Mesenchymal stem cell (in vitro differentiated cells and primary cell): Measurements from ENCODE around the gene VWA8.

Experiments used
- DNase-seq: peaks from one replicate; pipeline ENCODE4 v3.0.0-alpha.2; 2013
- H2AFZ ChIP-seq: one replicate; pipeline ENCODE4 v1.6.1; 2013; ENCODE audit warnings: low read depth, mild to moderate bottlenecking, control low read depth, inconsistent platforms, low read length, moderate library complexity
- H2AK5ac ChIP-seq: 2 replicates; pipeline ENCODE4 v1.6.1; 2013; ENCODE audit warnings: low read length, moderate library complexity, mild to moderate bottlenecking, inconsistent platforms; ENCODE audit not compliant: severe bottlenecking
- H2BK120ac ChIP-seq: one replicate; pipeline ENCODE4 v1.6.1; 2013; ENCODE audit warnings: low read depth, mild to moderate bottlenecking, inconsistent platforms, low read length, moderate library complexity
- H2BK12ac ChIP-seq, 2 experiments: one replicate each; pipeline ENCODE4 v1.6.1; 2013; ENCODE audit warnings: inconsistent platforms in 2 of 2, low read length in 2 of 2, mild to moderate bottlenecking in 2 of 2, moderate library complexity in 2 of 2, control low read depth in 1 of 2
- H2BK15ac ChIP-seq: one replicate; pipeline ENCODE4 v1.6.1; 2013; ENCODE audit warnings: mild to moderate bottlenecking, low read depth, inconsistent platforms; ENCODE audit not compliant: poor library complexity, severe bottlenecking
- H2BK5ac ChIP-seq: 2 replicates; pipeline ENCODE4 v1.6.1; 2013; ENCODE audit warnings: low read depth, mild to moderate bottlenecking, low read length, control low read depth, inconsistent platforms; ENCODE audit not compliant: poor library complexity, severe bottlenecking
- H3K14ac ChIP-seq, 2 experiments: one replicate each; pipeline ENCODE4 v1.6.1; 2013; ENCODE audit warnings: inconsistent platforms in 2 of 2, low read length in 2 of 2, control low read depth in 1 of 2, mild to moderate bottlenecking in 1 of 2, moderate library complexity in 1 of 2
- H3K18ac ChIP-seq, 2 experiments: one replicate each; pipeline ENCODE4 v1.6.1; 2013; ENCODE audit warnings: inconsistent platforms in 2 of 2, low read length in 2 of 2, control low read depth in 1 of 2, low read depth in 1 of 2, mild to moderate bottlenecking in 1 of 2
- H3K23ac ChIP-seq, 2 experiments: one replicate each; pipeline ENCODE4 v1.6.1; 2013; ENCODE audit warnings: inconsistent platforms in 2 of 2, low read length in 2 of 2, mild to moderate bottlenecking in 2 of 2, moderate library complexity in 2 of 2, control low read depth in 1 of 2
- H3K27ac ChIP-seq: 2 replicates; pipeline ENCODE4 v1.5.1; 2013; ENCODE audit warnings: mild to moderate bottlenecking, moderate library complexity, low read length, control low read depth, inconsistent platforms; ENCODE audit not compliant: poor library complexity, severe bottlenecking
- H3K27me3 ChIP-seq, 2 experiments: 2 replicates each; pipeline versions ENCODE4 v1.6.1 to v1.7.0; 2013; ENCODE audit warnings: low read length in 2 of 2, mild to moderate bottlenecking in 2 of 2, moderate library complexity in 2 of 2, control low read depth in 1 of 2, inconsistent platforms in 1 of 2; ENCODE audit not compliant: control insufficient read depth in 1 of 2, insufficient read depth in 1 of 2
- H3K36me3 ChIP-seq, 2 experiments: 2 replicates each; pipeline versions ENCODE4 v1.6.1 to v1.7.0; 2013; ENCODE audit warnings: low read length in 2 of 2, control low read depth in 1 of 2, inconsistent platforms in 1 of 2, low read depth in 1 of 2, mild to moderate bottlenecking in 1 of 2; ENCODE audit not compliant: insufficient read depth in 2 of 2, control insufficient read depth in 1 of 2
- H3K4ac ChIP-seq, 2 experiments: one replicate each; pipeline ENCODE4 v1.6.1; 2013; ENCODE audit warnings: inconsistent platforms in 2 of 2, low read length in 2 of 2, mild to moderate bottlenecking in 2 of 2, moderate library complexity in 2 of 2, control low read depth in 1 of 2, low read depth in 1 of 2
- H3K4me1 ChIP-seq: 2 replicates; pipeline ENCODE4 v1.6.1; 2013; ENCODE audit warnings: low read depth, low read length, control low read depth; ENCODE audit not compliant: control insufficient read depth, insufficient read depth
- H3K4me2 ChIP-seq: 2 replicates; pipeline ENCODE4 v1.6.1; 2013; ENCODE audit warnings: low read length, mild to moderate bottlenecking, inconsistent platforms; ENCODE audit not compliant: poor library complexity, severe bottlenecking
- H3K4me3 ChIP-seq, 2 experiments: 2 replicates each; pipeline versions ENCODE4 v1.5.1 to v1.7.0; 2013; ENCODE audit warnings: low read length in 2 of 2, mild to moderate bottlenecking in 2 of 2, control low read depth in 1 of 2, low read depth in 1 of 2; ENCODE audit not compliant: insufficient read depth in 1 of 2
- H3K79me1 ChIP-seq: replicated peaks from 2 replicates; pipeline ENCODE4 v1.6.1; 2013; ENCODE audit warnings: mild to moderate bottlenecking, control low read depth, low read length, inconsistent platforms; ENCODE audit not compliant: poor library complexity, severe bottlenecking
- H3K9ac ChIP-seq: 2 replicates; pipeline ENCODE4 v1.7.0; 2013; ENCODE audit warnings: mild to moderate bottlenecking, low read length, moderate library complexity
- H3K9me3 ChIP-seq: 2 replicates; pipeline ENCODE4 v1.7.0; 2013; ENCODE audit warnings: mild to moderate bottlenecking, low read length; ENCODE audit not compliant: control insufficient read depth
- H4K8ac ChIP-seq: one replicate; pipeline ENCODE4 v1.6.1; 2013; ENCODE audit warnings: inconsistent platforms, mild to moderate bottlenecking, low read length, moderate library complexity
- H4K91ac ChIP-seq: one replicate; pipeline ENCODE4 v1.6.1; 2013; ENCODE audit warnings: mild to moderate bottlenecking, low read length, inconsistent platforms
- WGBS: methylation state at CpG from one replicate; pipeline ENCODE4 v1.1.7; 2013; ENCODE audit warnings: mixed read lengths; 5-methylcytosine and 5-hydroxymethylcytosine counted together

Gene VWA8

GRCh38 chr13:41641961-41642360, 318.9 kb downstream of the VWA8 start:
- no peak overlapping the region for H2BK12ac ChIP-seq
- DNase-seq = no peak
- no peak overlapping the region for H2AK5ac ChIP-seq
- H2AFZ ChIP-seq = no peak overlapping the region
- H3K27ac ChIP-seq = no peak overlapping the region
- H3K9ac ChIP-seq = no peak overlapping the region
- no peak overlapping the region for H2BK5ac ChIP-seq
- no peak overlapping the region for H3K4ac ChIP-seq
- 99% methylated on average over 4 of the region's 4 CpGs for WGBS
- H3K14ac ChIP-seq = no peak overlapping the region
- H3K79me1 ChIP-seq = no peaks in the 10 kb centered on the region
- H3K4me2 ChIP-seq = no peak overlapping the region
- no peak overlapping the region for H4K91ac ChIP-seq
- H2BK120ac ChIP-seq = no peak overlapping the region
- no peak overlapping the region for H3K23ac ChIP-seq
- H3K36me3 ChIP-seq = no peaks in the 10 kb centered on the region
- H4K8ac ChIP-seq = no peak overlapping the region
- H3K9me3 ChIP-seq = no peaks in the 10 kb centered on the region
- peaks cover 5% of the 10 kb centered on the region for H3K4me1 ChIP-seq
- H3K4me3 ChIP-seq = no peak overlapping the region
- no peaks in the 10 kb centered on the region for H3K27me3 ChIP-seq
- H3K18ac ChIP-seq = no peak overlapping the region
- no peak overlapping the region for H2BK15ac ChIP-seq

DNA sequence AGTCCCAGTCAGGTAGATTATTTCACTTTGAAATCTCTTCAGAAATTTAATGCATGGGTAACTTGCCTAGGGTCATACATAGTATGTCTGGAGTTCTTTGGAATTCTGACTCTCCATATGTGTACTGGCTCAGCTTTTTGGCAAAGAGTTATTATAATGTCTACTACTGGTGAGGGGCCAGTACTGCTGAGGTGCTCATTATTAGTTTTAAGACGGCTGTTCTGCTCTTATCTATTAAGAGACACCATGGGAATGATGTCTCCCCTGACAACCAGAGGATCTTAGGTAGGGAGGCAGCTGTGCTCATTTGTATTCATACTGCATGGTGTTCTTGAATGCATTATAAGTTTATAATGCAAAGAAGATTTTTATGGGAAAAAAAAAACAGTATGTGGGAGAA, 319.5 kb downstream of the VWA8 start:
- H3K4ac ChIP-seq = no peak overlapping the region
- H3K27ac ChIP-seq = no peak overlapping the region
- H3K36me3 ChIP-seq = no peaks in the 10 kb centered on the region
- no peak overlapping the region for H3K18ac ChIP-seq
- H3K4me3 ChIP-seq = no peak overlapping the region
- H4K8ac ChIP-seq = no peak overlapping the region
- H3K4me1 ChIP-seq = peaks cover 5% of the 10 kb centered on the region
- H4K91ac ChIP-seq = no peak overlapping the region
- no peaks in the 10 kb centered on the region for H3K79me1 ChIP-seq
- no peak overlapping the region for H3K23ac ChIP-seq
- H2BK5ac ChIP-seq = no peak overlapping the region
- H2BK15ac ChIP-seq = no peak overlapping the region
- H3K27me3 ChIP-seq = no peaks in the 10 kb centered on the region
- no peak for DNase-seq
- no peak overlapping the region for H2BK12ac ChIP-seq
- H3K4me2 ChIP-seq = no peak overlapping the region
- no peak overlapping the region for H3K9ac ChIP-seq
- WGBS = 75% methylated on average over 1 of the region's 1 CpG
- no peak overlapping the region for H2AFZ ChIP-seq
- H2BK120ac ChIP-seq = no peak overlapping the region
- H3K14ac ChIP-seq = no peak overlapping the region
- no peak overlapping the region for H2AK5ac ChIP-seq
- H3K9me3 ChIP-seq = no peaks in the 10 kb centered on the region

GRCh38 chr13:41639955-41640780, 320.7 kb downstream of the VWA8 start:
- no peak overlapping the region for H2BK15ac ChIP-seq
- H3K9ac ChIP-seq = peak overlapping the region; percentile 39
- no peak overlapping the region for H2AK5ac ChIP-seq
- H3K79me1 ChIP-seq = no peaks in the 10 kb centered on the region
- no peak overlapping the region for H2BK120ac ChIP-seq
- H3K36me3 ChIP-seq = no peaks in the 10 kb centered on the region
- H2BK5ac ChIP-seq = no peak overlapping the region
- H3K4me3 ChIP-seq = no peak overlapping the region
- H3K23ac ChIP-seq = no peak overlapping the region
- peak; percentile 52 for DNase-seq
- no peak overlapping the region for H3K4me2 ChIP-seq
- no peak overlapping the region for H2AFZ ChIP-seq
- no peak overlapping the region for H4K91ac ChIP-seq
- H3K4ac ChIP-seq = no peak overlapping the region
- no peak overlapping the region for H3K27ac ChIP-seq
- H3K9me3 ChIP-seq = no peaks in the 10 kb centered on the region
- WGBS = 70% methylated on average over 3 of the region's 4 CpGs
- H4K8ac ChIP-seq = no peak overlapping the region
- no peaks in the 10 kb centered on the region for H3K27me3 ChIP-seq
- peaks cover 7% of the 10 kb centered on the region for H3K4me1 ChIP-seq
- H3K14ac ChIP-seq = no peak overlapping the region
- no peak overlapping the region for H2BK12ac ChIP-seq
- no peak overlapping the region for H3K18ac ChIP-seq

DNA sequence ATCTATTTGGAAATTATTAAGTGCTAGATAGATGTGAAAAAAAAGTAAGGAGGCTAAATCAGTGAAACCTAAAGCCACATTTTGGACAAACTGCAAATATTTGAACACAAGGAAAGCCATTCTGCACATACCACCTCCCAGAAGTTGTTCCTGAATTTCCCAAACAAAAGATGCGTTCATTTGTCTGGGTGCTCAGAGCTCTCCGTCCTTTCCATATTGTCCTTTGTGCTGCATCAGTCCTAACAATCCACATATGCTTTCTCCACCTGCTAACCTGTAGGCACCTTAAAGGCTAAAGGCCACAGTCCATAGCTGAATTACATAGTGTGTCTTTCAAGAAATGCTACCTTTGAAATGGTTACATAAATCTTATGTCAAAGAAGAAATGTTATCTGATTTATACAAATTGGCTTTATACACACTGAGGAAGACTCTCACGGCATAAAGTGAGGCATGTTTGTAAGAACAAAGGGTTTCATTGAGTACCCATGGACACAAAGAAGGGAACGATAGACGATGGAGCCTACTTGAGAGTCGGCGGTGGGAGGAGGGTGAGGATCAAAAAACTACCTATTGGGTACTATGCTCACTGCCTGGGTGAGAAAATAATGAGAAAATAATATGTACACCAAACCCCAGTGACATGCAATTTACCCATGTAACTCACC, 321.5 kb downstream of the VWA8 start:
- no peak for DNase-seq
- Histone ChIP-seq H2BK15ac (no peak overlapping the region), H3K27ac (no peak overlapping the region), H3K9me3 (no peaks in the 10 kb centered on the region), H2AFZ (no peak overlapping the region), H2BK5ac (no peak overlapping the region), H3K4me3 (no peak overlapping the region), H3K4me1 (peaks cover 6% of the 10 kb centered on the region), H2BK12ac (no peak overlapping the region), H3K36me3 (no peaks in the 10 kb centered on the region), H3K4me2 (no peak overlapping the region), H4K8ac (no peak overlapping the region), H3K9ac (peak overlapping the region; percentile 39), H4K91ac (no peak overlapping the region), H2BK120ac (no peak overlapping the region), H3K4ac (no peak overlapping the region), H3K23ac (no peak overlapping the region), H2AK5ac (no peak overlapping the region), H3K14ac (no peak overlapping the region), H3K18ac (no peak overlapping the region), H3K79me1 (no peaks in the 10 kb centered on the region), H3K27me3 (no peaks in the 10 kb centered on the region)
- 89% methylated on average over 4 of the region's 7 CpGs for WGBS
